ENCODE results near the gene HMGN2.
A peak's percentile ranks its signal among the peaks of the same experiment; 100 is the strongest.
"Not testable (repeated sequence)": the region's sequence is repeated elsewhere in the genome, so short reads cannot be mapped to it uniquely, and the experiment has no call there.

The HMGN2 gene

DNA sequence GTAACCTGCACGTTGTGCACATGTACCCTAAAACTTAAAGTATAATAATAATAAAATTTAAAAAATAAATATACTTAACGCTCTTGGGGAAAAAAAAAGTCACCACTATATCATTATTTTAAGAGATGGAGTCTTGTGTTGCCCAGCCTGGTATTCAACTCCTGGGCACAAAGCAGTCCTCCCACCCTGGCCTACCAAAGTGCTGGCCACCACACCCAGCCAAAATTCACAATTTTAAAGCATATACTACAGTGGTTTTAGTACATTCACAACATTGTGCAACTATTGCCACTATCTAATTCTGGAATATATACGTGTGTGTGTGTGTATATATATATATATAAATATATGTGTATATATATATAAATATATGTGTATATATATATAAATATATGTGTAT lies 5.9 kb downstream of the HMGN2 start:
- no peak overlapping the region for H3K9ac ChIP-seq (ENCODE audit: low read depth, low read length)
- H3K4me1 ChIP-seq (ENCODE audit: control insufficient read depth, insufficient read depth, low read length): peaks cover 10% of the 10 kb centered on the region
- no peaks in the 10 kb centered on the region for H3K27me3 ChIP-seq (ENCODE audit: control insufficient read depth, insufficient read depth, low read length)
- H3K4me3 ChIP-seq (ENCODE audit: low read length): no peak overlapping the region
- peaks cover 39% of the 10 kb centered on the region for H3K36me3 ChIP-seq (ENCODE audit: insufficient read depth, low read length)
- H3K9me3 ChIP-seq (replicated peaks; ENCODE audit: low read length): no peaks in the 10 kb centered on the region
- no peak overlapping the region for H3K4me2 ChIP-seq (ENCODE audit: low read length)

DNA sequence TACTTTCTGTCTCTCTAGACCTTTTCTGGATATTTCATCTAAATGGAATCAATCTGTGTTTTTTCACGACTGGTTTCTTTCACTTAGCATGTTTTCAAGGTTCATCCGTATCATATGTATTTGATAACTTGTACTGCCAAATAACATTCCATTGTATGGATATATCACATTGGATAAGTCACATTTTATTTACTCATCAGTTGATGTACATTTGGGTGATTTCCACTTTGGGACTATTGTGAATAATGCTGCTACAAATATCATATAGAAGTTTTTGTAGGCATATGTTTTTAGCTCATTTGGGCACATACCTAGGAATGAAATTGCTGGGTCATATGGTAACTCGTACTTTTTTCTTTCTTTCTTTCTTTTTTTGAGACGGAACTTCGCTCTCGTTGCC lies 6.7 kb downstream of the HMGN2 start:
- H3K9me3 ChIP-seq (replicated peaks; ENCODE audit: low read length): no peaks in the 10 kb centered on the region
- H3K4me3 ChIP-seq (ENCODE audit: low read length): no peak overlapping the region

GRCh38 chr1:26482921-26483320 lies 10.7 kb downstream of the HMGN2 start:
- Histone ChIP-seq H3K4me1 (ENCODE audit: control insufficient read depth, insufficient read depth, low read length) (peaks cover 8% of the 10 kb centered on the region), H3K27me3 (ENCODE audit: control insufficient read depth, insufficient read depth, low read length) (no peaks in the 10 kb centered on the region), H3K36me3 (ENCODE audit: insufficient read depth, low read length) (no peaks in the 10 kb centered on the region), H3K9me3 (replicated peaks; ENCODE audit: low read length) (no peaks in the 10 kb centered on the region), H3K4me3 (ENCODE audit: low read length) (no peak overlapping the region), H3K4me2 (ENCODE audit: low read length) (no peak overlapping the region), H3K9ac (ENCODE audit: low read depth, low read length) (no peak overlapping the region)

More for the DNA sequence above, 6.7 kb downstream of the HMGN2 start:
- no peak overlapping the region for H3K4me2 ChIP-seq (ENCODE audit: low read length)
- peaks cover 31% of the 10 kb centered on the region for H3K36me3 ChIP-seq (ENCODE audit: insufficient read depth, low read length)
- no peak overlapping the region for H3K9ac ChIP-seq (ENCODE audit: low read depth, low read length)
- H3K27me3 ChIP-seq (ENCODE audit: control insufficient read depth, insufficient read depth, low read length): no peaks in the 10 kb centered on the region
- H3K4me1 ChIP-seq (ENCODE audit: control insufficient read depth, insufficient read depth, low read length): peaks cover 10% of the 10 kb centered on the region

DNA sequence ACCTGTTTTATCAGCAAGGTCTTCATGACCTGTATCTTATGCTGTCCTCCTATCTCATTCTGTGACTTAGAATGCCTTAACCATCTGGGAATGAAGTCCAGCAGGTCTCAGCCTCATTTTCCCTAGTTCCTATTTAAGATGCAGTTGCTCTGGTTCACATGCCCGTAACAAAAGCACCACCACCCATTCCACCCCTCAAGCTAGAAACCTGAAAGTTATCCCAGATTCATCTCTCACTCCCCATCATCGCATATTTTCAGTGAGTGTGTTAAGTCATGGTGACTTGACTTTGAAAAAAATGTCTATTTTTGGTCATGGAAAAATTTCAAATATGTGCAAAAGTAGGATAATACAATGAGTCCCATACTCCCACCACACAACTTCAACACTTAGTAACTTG lies 11.7 kb downstream of the HMGN2 start:
- Histone ChIP-seq H3K4me1 (ENCODE audit: control insufficient read depth, insufficient read depth, low read length) (peaks cover 8% of the 10 kb centered on the region), H3K9me3 (replicated peaks; ENCODE audit: low read length) (no peaks in the 10 kb centered on the region), H3K9ac (ENCODE audit: low read depth, low read length) (no peak overlapping the region), H3K4me2 (ENCODE audit: low read length) (no peak overlapping the region), H3K27me3 (ENCODE audit: control insufficient read depth, insufficient read depth, low read length) (no peaks in the 10 kb centered on the region), H3K36me3 (ENCODE audit: insufficient read depth, low read length) (no peaks in the 10 kb centered on the region), H3K4me3 (ENCODE audit: low read length) (no peak overlapping the region)

GRCh38 chr1:26490155-26490554 lies 17.9 kb downstream of the HMGN2 start:
- Histone ChIP-seq H3K27me3 (ENCODE audit: control insufficient read depth, insufficient read depth, low read length) (no peaks in the 10 kb centered on the region), H3K4me2 (ENCODE audit: low read length) (no peak overlapping the region), H3K4me1 (ENCODE audit: control insufficient read depth, insufficient read depth, low read length) (no peaks in the 10 kb centered on the region), H3K9me3 (replicated peaks; ENCODE audit: low read length) (no peaks in the 10 kb centered on the region), H3K36me3 (ENCODE audit: insufficient read depth, low read length) (no peaks in the 10 kb centered on the region), H3K9ac (ENCODE audit: low read depth, low read length) (no peak overlapping the region), H3K4me3 (ENCODE audit: low read length) (no peak overlapping the region)

DNA sequence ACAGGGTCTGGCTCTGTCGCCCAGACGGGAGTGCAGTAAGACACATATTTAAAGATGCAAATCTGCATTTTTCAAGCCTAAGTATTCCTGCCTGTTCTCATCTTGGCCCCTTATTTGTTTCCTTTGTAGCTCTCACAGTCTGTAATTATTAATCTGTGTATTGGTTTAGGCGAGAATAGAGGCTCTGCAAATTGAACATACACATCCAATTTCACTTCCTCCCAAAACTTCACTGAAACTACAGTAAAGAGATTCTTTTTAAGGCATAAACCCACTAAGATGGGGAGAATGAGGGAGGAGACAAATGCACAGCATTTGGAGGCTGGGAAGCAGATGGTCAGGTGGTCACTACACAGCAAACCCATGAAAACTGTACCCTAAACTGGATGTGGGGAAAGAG lies 21.0 kb downstream of the HMGN2 start:
- Histone ChIP-seq H3K9me3 (replicated peaks; ENCODE audit: low read length) (no peaks in the 10 kb centered on the region), H3K27me3 (ENCODE audit: control insufficient read depth, insufficient read depth, low read length) (no peaks in the 10 kb centered on the region), H3K9ac (ENCODE audit: low read depth, low read length) (no peak overlapping the region), H3K36me3 (ENCODE audit: insufficient read depth, low read length) (no peaks in the 10 kb centered on the region), H3K4me2 (ENCODE audit: low read length) (no peak overlapping the region), H3K4me3 (ENCODE audit: low read length) (no peak overlapping the region), H3K4me1 (ENCODE audit: control insufficient read depth, insufficient read depth, low read length) (no peaks in the 10 kb centered on the region)

DNA sequence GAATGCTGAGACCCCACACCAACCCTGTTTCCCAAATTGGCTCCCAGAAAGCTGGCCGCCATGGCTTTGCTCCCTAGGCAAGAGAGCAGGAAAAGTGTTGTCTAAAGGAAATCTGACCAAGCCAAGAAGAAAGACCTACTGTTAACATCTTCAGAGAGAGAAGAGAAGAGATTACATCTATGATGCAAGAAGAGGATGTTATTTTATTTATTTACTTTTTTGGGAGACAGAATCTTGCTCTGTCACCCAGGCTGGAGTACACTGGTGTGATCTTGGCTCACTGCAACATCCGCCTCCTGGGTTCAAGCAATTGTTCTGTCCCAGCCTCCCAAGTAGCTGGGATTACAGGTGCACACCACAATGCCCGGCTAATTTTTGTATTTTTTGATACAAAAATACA lies 21.7 kb downstream of the HMGN2 start:
- Histone ChIP-seq H3K36me3 (ENCODE audit: insufficient read depth, low read length) (no peaks in the 10 kb centered on the region), H3K4me2 (ENCODE audit: low read length) (no peak overlapping the region), H3K4me1 (ENCODE audit: control insufficient read depth, insufficient read depth, low read length) (no peaks in the 10 kb centered on the region), H3K4me3 (ENCODE audit: low read length) (no peak overlapping the region), H3K9me3 (replicated peaks; ENCODE audit: low read length) (no peaks in the 10 kb centered on the region), H3K27me3 (ENCODE audit: control insufficient read depth, insufficient read depth, low read length) (no peaks in the 10 kb centered on the region), H3K9ac (ENCODE audit: low read depth, low read length) (no peak overlapping the region)

DNA sequence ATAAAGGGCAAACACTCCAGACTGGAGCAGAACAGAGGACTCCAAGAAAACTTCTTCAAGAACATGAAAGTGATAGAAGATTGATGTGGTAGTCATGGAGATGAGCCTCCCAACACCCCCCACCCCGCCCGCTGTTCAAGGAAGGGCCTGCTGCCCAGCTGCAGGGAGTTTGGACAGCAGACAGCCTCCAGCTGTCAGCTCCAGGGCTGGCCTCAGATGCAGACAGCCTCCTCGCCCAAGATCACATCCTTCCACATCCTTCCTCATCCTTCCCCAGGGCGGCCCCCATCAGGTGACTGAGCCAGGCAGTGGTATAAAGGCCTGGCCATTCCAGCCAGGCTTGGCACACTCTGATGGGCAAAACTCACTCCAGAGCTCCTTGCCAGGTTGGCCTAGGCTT lies 24.6 kb downstream of the HMGN2 start:
- H3K4me2 ChIP-seq (ENCODE audit: low read length): no peak overlapping the region
- H3K4me3 ChIP-seq (ENCODE audit: low read length): no peak overlapping the region
- no peak overlapping the region for H3K9ac ChIP-seq (ENCODE audit: low read depth, low read length)
- H3K36me3 ChIP-seq (ENCODE audit: insufficient read depth, low read length): no peaks in the 10 kb centered on the region
- no peaks in the 10 kb centered on the region for H3K9me3 ChIP-seq (replicated peaks; ENCODE audit: low read length)
- no peaks in the 10 kb centered on the region for H3K27me3 ChIP-seq (ENCODE audit: control insufficient read depth, insufficient read depth, low read length)
- peaks cover 12% of the 10 kb centered on the region for H3K4me1 ChIP-seq (ENCODE audit: control insufficient read depth, insufficient read depth, low read length)

GRCh38 chr1:26498894-26499293 lies 26.7 kb downstream of the HMGN2 start:
- Histone ChIP-seq H3K4me1 (ENCODE audit: control insufficient read depth, insufficient read depth, low read length) (peaks cover 12% of the 10 kb centered on the region), H3K4me3 (ENCODE audit: low read length) (no peak overlapping the region), H3K9me3 (replicated peaks; ENCODE audit: low read length) (no peaks in the 10 kb centered on the region), H3K4me2 (ENCODE audit: low read length) (no peak overlapping the region), H3K27me3 (ENCODE audit: control insufficient read depth, insufficient read depth, low read length) (no peaks in the 10 kb centered on the region), H3K9ac (ENCODE audit: low read depth, low read length) (no peak overlapping the region), H3K36me3 (ENCODE audit: insufficient read depth, low read length) (no peaks in the 10 kb centered on the region)

DNA sequence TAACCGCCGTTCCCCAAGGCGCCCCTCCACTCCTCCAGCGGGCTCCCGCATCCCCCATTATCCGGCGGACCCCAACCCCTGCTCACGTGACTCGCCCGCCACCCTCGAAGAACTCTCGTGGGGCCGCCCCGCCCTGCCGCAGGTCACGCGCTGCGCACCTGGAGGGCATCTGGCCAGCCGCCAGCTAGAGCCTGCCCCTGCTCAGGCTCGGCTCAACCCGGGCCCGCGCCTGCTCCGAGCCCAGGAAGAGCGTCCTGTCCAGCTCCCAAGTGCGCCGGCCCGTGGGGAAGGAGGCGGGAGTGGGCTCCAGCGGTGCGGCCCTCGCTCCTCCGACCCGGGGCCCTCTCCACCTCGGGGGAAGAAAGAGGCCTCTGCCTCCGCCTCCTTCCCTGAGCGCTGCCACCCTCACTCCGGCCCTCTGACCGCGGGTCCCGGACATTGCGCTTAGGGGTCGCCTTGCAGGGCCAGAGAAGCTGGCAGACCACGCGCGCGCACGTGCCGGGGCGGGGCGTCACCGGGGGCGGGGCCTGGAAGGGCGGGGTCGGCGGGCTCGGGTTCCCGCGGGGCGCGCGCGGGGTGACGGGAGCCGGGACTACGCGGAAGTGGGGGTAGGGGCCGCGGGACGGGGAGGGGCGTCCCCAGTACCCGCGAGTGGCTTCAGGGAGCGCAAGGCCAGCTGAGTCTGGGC lies 28.4 kb downstream of the HMGN2 start:
- H3K36me3 ChIP-seq (ENCODE audit: insufficient read depth, low read length): no peaks in the 10 kb centered on the region
- H3K9me3 ChIP-seq (replicated peaks; ENCODE audit: low read length): no peaks in the 10 kb centered on the region
- peak overlapping the region; percentile 83 for H3K9ac ChIP-seq (ENCODE audit: low read depth, low read length)
- H3K4me1 ChIP-seq (ENCODE audit: control insufficient read depth, insufficient read depth, low read length): peaks cover 12% of the 10 kb centered on the region
- peak overlapping the region; percentile 75 for H3K4me3 ChIP-seq (ENCODE audit: low read length)
- H3K27me3 ChIP-seq (ENCODE audit: control insufficient read depth, insufficient read depth, low read length): no peaks in the 10 kb centered on the region
- H3K4me2 ChIP-seq (ENCODE audit: low read length): peak overlapping the region; percentile 99

GRCh38 chr1:26510711-26511110 lies 38.5 kb downstream of the HMGN2 start:
- H3K9ac ChIP-seq (ENCODE audit: low read depth, low read length): not testable (repeated sequence)

GRCh38 chr1:26515836-26516235 lies 43.6 kb downstream of the HMGN2 start:
- not testable (repeated sequence) for H3K4me1 ChIP-seq (ENCODE audit: control insufficient read depth, insufficient read depth, low read length); H3K4me3 ChIP-seq (ENCODE audit: low read length); H3K9me3 ChIP-seq (replicated peaks; ENCODE audit: low read length); H3K36me3 ChIP-seq (ENCODE audit: insufficient read depth, low read length); H3K4me2 ChIP-seq (ENCODE audit: low read length); H3K9ac ChIP-seq (ENCODE audit: low read depth, low read length)
- peaks cover 28% of the 10 kb centered on the region for H3K27me3 ChIP-seq (ENCODE audit: control insufficient read depth, insufficient read depth, low read length)

More at GRCh38 chr1:26510711-26511110, 38.5 kb downstream of the HMGN2 start:
- not testable (repeated sequence) for H3K4me2 ChIP-seq (ENCODE audit: low read length); H3K9me3 ChIP-seq (replicated peaks; ENCODE audit: low read length); H3K27me3 ChIP-seq (ENCODE audit: control insufficient read depth, insufficient read depth, low read length); H3K36me3 ChIP-seq (ENCODE audit: insufficient read depth, low read length); H3K4me3 ChIP-seq (ENCODE audit: low read length); H3K4me1 ChIP-seq (ENCODE audit: control insufficient read depth, insufficient read depth, low read length)

Measured in skeletal muscle satellite cell (primary cell).